ENCODE data around the gene HEMGN. TPM values are rescaled to one million over a fixed set of nuclear protein-coding genes. Genes with fewer than 3 reads are reported as not detected.

Gene HEMGN
- total RNA-seq, 1 donor from 2014 or later, result 0.14 TPM

GRCh38 chr9:97933297-97933998, 4.5 kb downstream of the HEMGN start:
- peaks cover 89% of the 10 kb centered on the region for H3K27me3 ChIP-seq (ENCODE audit: low read depth)
- H3K4me1 ChIP-seq, result no peaks in the 10 kb centered on the region
- H3K27ac ChIP-seq (replicated peaks), result no peak overlapping the region
- no peak for DNase-seq
- no peak overlapping the region for H3K4me3 ChIP-seq
- H3K9me3 ChIP-seq (replicated peaks), result no peaks in the 10 kb centered on the region
- intact Hi-C loops (cut with micrococcal nuclease), result no loop called here
- TF ChIP-seq, protein P1, sequence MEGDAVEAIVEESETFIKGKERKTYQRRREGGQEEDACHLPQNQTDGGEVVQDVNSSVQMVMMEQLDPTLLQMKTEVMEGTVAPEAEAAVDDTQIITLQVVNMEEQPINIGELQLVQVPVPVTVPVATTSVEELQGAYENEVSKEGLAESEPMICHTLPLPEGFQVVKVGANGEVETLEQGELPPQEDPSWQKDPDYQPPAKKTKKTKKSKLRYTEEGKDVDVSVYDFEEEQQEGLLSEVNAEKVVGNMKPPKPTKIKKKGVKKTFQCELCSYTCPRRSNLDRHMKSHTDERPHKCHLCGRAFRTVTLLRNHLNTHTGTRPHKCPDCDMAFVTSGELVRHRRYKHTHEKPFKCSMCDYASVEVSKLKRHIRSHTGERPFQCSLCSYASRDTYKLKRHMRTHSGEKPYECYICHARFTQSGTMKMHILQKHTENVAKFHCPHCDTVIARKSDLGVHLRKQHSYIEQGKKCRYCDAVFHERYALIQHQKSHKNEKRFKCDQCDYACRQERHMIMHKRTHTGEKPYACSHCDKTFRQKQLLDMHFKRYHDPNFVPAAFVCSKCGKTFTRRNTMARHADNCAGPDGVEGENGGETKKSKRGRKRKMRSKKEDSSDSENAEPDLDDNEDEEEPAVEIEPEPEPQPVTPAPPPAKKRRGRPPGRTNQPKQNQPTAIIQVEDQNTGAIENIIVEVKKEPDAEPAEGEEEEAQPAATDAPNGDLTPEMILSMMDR (IDR thresholded peaks at IDR 0.05; ENCODE audit: borderline replicate concordance), result no peak
- H3K36me3 ChIP-seq, result no peaks in the 10 kb centered on the region

DNA sequence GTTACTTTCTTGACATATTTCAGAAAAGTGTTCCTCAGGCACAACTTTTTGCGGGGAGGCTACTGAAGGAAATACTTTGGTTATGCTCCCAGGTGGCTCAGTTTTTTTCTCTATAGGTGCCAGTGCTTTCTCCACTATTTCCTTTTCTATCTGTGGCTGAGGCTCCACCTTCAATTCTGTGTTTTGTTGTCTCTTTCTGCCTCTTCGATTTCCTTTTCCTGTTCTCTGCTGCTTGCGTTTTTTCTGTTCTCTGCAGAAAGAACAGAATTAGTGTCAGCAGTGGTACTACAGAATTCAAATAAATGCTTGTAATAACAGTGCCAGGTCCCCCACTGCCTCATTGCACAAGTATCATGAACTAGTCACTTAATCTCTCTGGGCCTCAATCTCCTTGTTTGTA, 7.0 kb downstream of the HEMGN start:
- TF ChIP-seq, protein P1 (IDR thresholded peaks at IDR 0.05; ENCODE audit: borderline replicate concordance), result no peak
- H3K4me3 ChIP-seq, result no peak overlapping the region
- peaks cover 90% of the 10 kb centered on the region for H3K27me3 ChIP-seq (ENCODE audit: low read depth)
- DNase-seq, result no peak
- H3K9me3 ChIP-seq (replicated peaks), result no peaks in the 10 kb centered on the region
- H3K36me3 ChIP-seq, result no peaks in the 10 kb centered on the region
- no peak overlapping the region for H3K27ac ChIP-seq (replicated peaks)
- intact Hi-C loops (cut with micrococcal nuclease), result no loop called here
- no peaks in the 10 kb centered on the region for H3K4me1 ChIP-seq

DNA sequence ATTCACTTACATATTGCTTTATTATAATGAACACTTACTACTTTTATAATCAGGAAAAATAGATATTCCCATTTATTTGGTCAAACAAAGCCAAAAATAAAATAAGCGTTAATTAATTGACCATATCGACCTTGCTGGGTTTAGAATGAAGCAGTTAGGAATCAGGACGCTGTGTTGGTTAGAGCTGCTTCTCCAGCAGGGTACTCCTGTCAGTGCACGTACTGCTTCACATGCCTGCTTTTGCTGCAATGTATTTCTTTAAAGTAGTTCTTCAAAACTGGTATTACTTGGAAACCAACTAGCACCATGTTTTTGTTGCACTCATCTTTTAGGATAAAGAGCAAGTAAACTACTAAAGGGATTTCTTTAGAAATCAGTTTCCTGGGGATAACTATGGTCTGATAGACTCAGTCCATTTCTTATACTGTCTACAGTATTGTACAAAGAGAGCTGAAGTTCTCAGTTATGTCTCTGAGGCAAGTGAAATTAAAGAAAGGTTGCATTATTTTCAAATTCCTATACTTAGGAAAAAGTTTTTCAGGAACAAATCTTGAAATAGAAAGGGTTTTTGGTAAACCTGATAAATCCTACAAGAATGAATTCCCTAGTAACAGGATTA, 8.9 kb downstream of the HEMGN start:
- intact Hi-C loops (cut with micrococcal nuclease), result no loop called here
- Histone ChIP-seq H3K36me3 (no peaks in the 10 kb centered on the region), H3K27ac (replicated peaks) (no peak overlapping the region), H3K9me3 (replicated peaks) (no peaks in the 10 kb centered on the region), H3K27me3 (ENCODE audit: low read depth) (peaks cover 75% of the 10 kb centered on the region), H3K4me1 (peaks cover under 1% of the 10 kb centered on the region), H3K4me3 (no peak overlapping the region)
- TF ChIP-seq, protein P1 (IDR thresholded peaks at IDR 0.05; ENCODE audit: borderline replicate concordance), result no peak
- DNase-seq, result no peak

- intact Hi-C loops (cut with micrococcal nuclease), result no loop called here
- Histone ChIP-seq H3K36me3 (no peaks in the 10 kb centered on the region), H3K4me3 (no peak overlapping the region), H3K27ac (replicated peaks) (no peak overlapping the region), H3K9me3 (replicated peaks) (no peaks in the 10 kb centered on the region), H3K4me1 (peaks cover 27% of the 10 kb centered on the region), H3K27me3 (ENCODE audit: low read depth) (peaks cover 49% of the 10 kb centered on the region)
- no peak for DNase-seq
- TF ChIP-seq, protein P1 (IDR thresholded peaks at IDR 0.05; ENCODE audit: borderline replicate concordance), result no peak
Measured at GRCh38 chr9:97925497-97926334, 12.3 kb downstream of the HEMGN start.

GRCh38 chr9:97924386-97924785, 13.6 kb downstream of the HEMGN start:
- TF ChIP-seq, protein P1 (IDR thresholded peaks at IDR 0.05; ENCODE audit: borderline replicate concordance), result no peak

More at GRCh38 chr9:97924386-97924785, 13.6 kb downstream of the HEMGN start:
- no peak for DNase-seq
- intact Hi-C loops (cut with micrococcal nuclease), result loop anchor here (5.0 kb wide), 1 partner anchor 108 kb away; no protein-coding TSS in a partner anchor
- peaks cover 36% of the 10 kb centered on the region for H3K27me3 ChIP-seq (ENCODE audit: low read depth)
- peaks cover 38% of the 10 kb centered on the region for H3K4me1 ChIP-seq
- no peaks in the 10 kb centered on the region for H3K9me3 ChIP-seq (replicated peaks)
- no peak overlapping the region for H3K4me3 ChIP-seq
- no peak overlapping the region for H3K27ac ChIP-seq (replicated peaks)
- H3K36me3 ChIP-seq, result no peaks in the 10 kb centered on the region
